Stimulated activated CD4-positive, alpha-beta T cell treated with anti-CD3 and anti-CD28 coated beads, Interleukin-4, amount 100 ng/mL, for 24 hours (primary cell): ENCODE results near the gene SLC51A.
A peak's percentile ranks its signal among the peaks of the same experiment; 100 is the strongest.

Source experiments
- DNase-seq: peaks from one replicate; pipeline ENCODE4 v3.0.0-alpha.2; 2020

Gene SLC51A

GRCh38 chr3:196246612-196247308 lies 30.4 kb downstream of the SLC51A start:
- DNase-seq: peak; percentile 7

GRCh38 chr3:196251918-196252317 lies 35.6 kb downstream of the SLC51A start:
- no peak for DNase-seq

GRCh38 chr3:196254376-196255283 lies 38.3 kb downstream of the SLC51A start:
- DNase-seq: no peak

GRCh38 chr3:196255776-196256175 lies 39.4 kb downstream of the SLC51A start:
- DNase-seq: no peak

GRCh38 chr3:196260784-196261183 lies 44.5 kb downstream of the SLC51A start:
- no peak for DNase-seq

- no peak for DNase-seq
Observed at GRCh38 chr3:196263819-196264218, 47.5 kb downstream of the SLC51A start.

- no peak for DNase-seq
Observed at GRCh38 chr3:196268284-196269163, 52.2 kb downstream of the SLC51A start.

GRCh38 chr3:196270499-196270898 lies 54.2 kb downstream of the SLC51A start:
- DNase-seq: no peak

GRCh38 chr3:196272826-196273225 lies 56.5 kb downstream of the SLC51A start:
- DNase-seq: no peak

GRCh38 chr3:196273655-196274054 lies 57.3 kb downstream of the SLC51A start:
- no peak for DNase-seq

- peak; percentile 81 for DNase-seq
Observed at GRCh38 chr3:196274585-196274984, 58.3 kb downstream of the SLC51A start.

GRCh38 chr3:196275126-196275525 lies 58.8 kb downstream of the SLC51A start:
- no peak for DNase-seq

- DNase-seq: no peak
Observed at GRCh38 chr3:196280689-196281440, 64.5 kb downstream of the SLC51A start.

- no peak for DNase-seq
Observed at GRCh38 chr3:196281962-196282361, 65.6 kb downstream of the SLC51A start.
